ENCODE measurements around the gene HTRA3. TPM values are rescaled to one million over a fixed set of nuclear protein-coding genes. Genes with fewer than 3 reads are reported as not detected.

Gene HTRA3
- total RNA-seq, 2 donors from 2014 or later, result 3.2 to 4.6 TPM

- Histone ChIP-seq H3K4me3 (ENCODE audit: low read length) (no peak overlapping the region), H3K36me3 (ENCODE audit: control insufficient read depth, insufficient read depth, low read length) (no peaks in the 10 kb centered on the region), H3K9ac (ENCODE audit: extremely low read depth, low read length, poor library complexity, severe bottlenecking) (no peak overlapping the region), H3K9me3 (ENCODE audit: control insufficient read depth, low read length) (no peaks in the 10 kb centered on the region), H3K27me3 (ENCODE audit: control insufficient read depth, insufficient read depth, low read length, poor library complexity, severe bottlenecking) (no peaks in the 10 kb centered on the region), H3K27ac (ENCODE audit: low read depth, low read length) (no peak overlapping the region), H3K4me1 (ENCODE audit: control insufficient read depth, insufficient read depth, low read length) (peaks cover 13% of the 10 kb centered on the region)
- H3K4me3 Mint-ChIP-seq, result no peak overlapping the region
- no peaks in the 10 kb centered on the region for H3K9me3 Mint-ChIP-seq
- DNase-seq, result no peak
- no peak overlapping the region for H3K27ac Mint-ChIP-seq
- H3K4me1 Mint-ChIP-seq, result peaks cover 14% of the 10 kb centered on the region
- TF ChIP-seq CTCF (conservative IDR thresholded peaks at IDR 0.05), result no peak
- H3K36me3 Mint-ChIP-seq (ENCODE audit: low read depth), result no peaks in the 10 kb centered on the region
- H3K27me3 Mint-ChIP-seq (ENCODE audit: insufficient read depth), result no peaks in the 10 kb centered on the region
- WGBS, 2 experiments (ENCODE audit: insufficient coverage in 1 of 2, insufficient read length in 1 of 2), result 91 to 96% methylated on average over 10 to 11 of the region's 11 CpGs
Observed at GRCh38 chr4:8230033-8230432, 39.5 kb upstream of the HTRA3 start.

- Histone ChIP-seq H3K4me3 (ENCODE audit: low read length) (no peak overlapping the region), H3K27me3 (ENCODE audit: control insufficient read depth, insufficient read depth, low read length, poor library complexity, severe bottlenecking) (no peaks in the 10 kb centered on the region), H3K9me3 (ENCODE audit: control insufficient read depth, low read length) (no peaks in the 10 kb centered on the region), H3K4me1 (ENCODE audit: control insufficient read depth, insufficient read depth, low read length) (peaks cover 6% of the 10 kb centered on the region), H3K9ac (ENCODE audit: extremely low read depth, low read length, poor library complexity, severe bottlenecking) (no peak overlapping the region), H3K27ac (ENCODE audit: low read depth, low read length) (no peak overlapping the region), H3K36me3 (ENCODE audit: control insufficient read depth, insufficient read depth, low read length) (no peaks in the 10 kb centered on the region)
- WGBS, 2 experiments (ENCODE audit: insufficient coverage in 1 of 2, insufficient read length in 1 of 2), result 83 to 91% methylated on average over 8 to 10 of the region's 10 CpGs
- Mint-ChIP-seq H3K9me3 (no peaks in the 10 kb centered on the region), H3K4me3 (no peak overlapping the region), H3K36me3 (ENCODE audit: low read depth) (no peaks in the 10 kb centered on the region), H3K4me1 (peaks cover 7% of the 10 kb centered on the region), H3K27ac (no peak overlapping the region), H3K27me3 (ENCODE audit: insufficient read depth) (no peaks in the 10 kb centered on the region)
- no peak for TF ChIP-seq CTCF (conservative IDR thresholded peaks at IDR 0.05)
- DNase-seq, result no peak
Observed at GRCh38 chr4:8230891-8231290, 38.7 kb upstream of the HTRA3 start.

GRCh38 chr4:8231551-8232049, 38.0 kb upstream of the HTRA3 start:
- H3K36me3 Mint-ChIP-seq (ENCODE audit: low read depth), result no peaks in the 10 kb centered on the region
- no peak overlapping the region for H3K9ac ChIP-seq (ENCODE audit: extremely low read depth, low read length, poor library complexity, severe bottlenecking)
- H3K36me3 ChIP-seq (ENCODE audit: control insufficient read depth, insufficient read depth, low read length), result no peaks in the 10 kb centered on the region
- H3K27me3 ChIP-seq (ENCODE audit: control insufficient read depth, insufficient read depth, low read length, poor library complexity, severe bottlenecking), result no peaks in the 10 kb centered on the region
- H3K4me3 Mint-ChIP-seq, result no peak overlapping the region
- H3K27ac Mint-ChIP-seq, result no peak overlapping the region
- 84 to 87% methylated on average over 18 to 21 of the region's 21 CpGs for WGBS, 2 experiments (ENCODE audit: insufficient coverage in 1 of 2, insufficient read length in 1 of 2)
- no peaks in the 10 kb centered on the region for H3K27me3 Mint-ChIP-seq (ENCODE audit: insufficient read depth)
- H3K4me1 Mint-ChIP-seq, result peaks cover 2% of the 10 kb centered on the region
- no peak for TF ChIP-seq CTCF (conservative IDR thresholded peaks at IDR 0.05)
- H3K9me3 ChIP-seq (ENCODE audit: control insufficient read depth, low read length), result no peaks in the 10 kb centered on the region
- no peak for DNase-seq
- H3K9me3 Mint-ChIP-seq, result no peaks in the 10 kb centered on the region
- H3K27ac ChIP-seq (ENCODE audit: low read depth, low read length), result no peak overlapping the region
- peaks cover 1% of the 10 kb centered on the region for H3K4me1 ChIP-seq (ENCODE audit: control insufficient read depth, insufficient read depth, low read length)
- no peak overlapping the region for H3K4me3 ChIP-seq (ENCODE audit: low read length)
